OCI-LY1 (cell line): Measurements from ENCODE around the gene EXOSC2.

ENCODE experiments used
- EZH2 ChIP-seq: fragments of 200-600 bp; sonication (generic), shearing (Covaris generic); IDR thresholded peaks from 2 replicates; pipeline ENCODE4 v1.8.0; 2017; ENCODE audit warnings: borderline replicate concordance, mixed run types, mild to moderate bottlenecking, antibody characterized with exemption, low read length, moderate library complexity, mixed read lengths
- TF ChIP-seq, protein P1 (sequence below): fragments of 200-600 bp; sonication (generic), shearing (Covaris generic); IDR thresholded peaks from 2 replicates; pipeline ENCODE4 v1.5.1; 2017; ENCODE audit warnings: mild to moderate bottlenecking, antibody characterized with exemption, low read length, moderate library complexity, mixed read lengths

DNA sequence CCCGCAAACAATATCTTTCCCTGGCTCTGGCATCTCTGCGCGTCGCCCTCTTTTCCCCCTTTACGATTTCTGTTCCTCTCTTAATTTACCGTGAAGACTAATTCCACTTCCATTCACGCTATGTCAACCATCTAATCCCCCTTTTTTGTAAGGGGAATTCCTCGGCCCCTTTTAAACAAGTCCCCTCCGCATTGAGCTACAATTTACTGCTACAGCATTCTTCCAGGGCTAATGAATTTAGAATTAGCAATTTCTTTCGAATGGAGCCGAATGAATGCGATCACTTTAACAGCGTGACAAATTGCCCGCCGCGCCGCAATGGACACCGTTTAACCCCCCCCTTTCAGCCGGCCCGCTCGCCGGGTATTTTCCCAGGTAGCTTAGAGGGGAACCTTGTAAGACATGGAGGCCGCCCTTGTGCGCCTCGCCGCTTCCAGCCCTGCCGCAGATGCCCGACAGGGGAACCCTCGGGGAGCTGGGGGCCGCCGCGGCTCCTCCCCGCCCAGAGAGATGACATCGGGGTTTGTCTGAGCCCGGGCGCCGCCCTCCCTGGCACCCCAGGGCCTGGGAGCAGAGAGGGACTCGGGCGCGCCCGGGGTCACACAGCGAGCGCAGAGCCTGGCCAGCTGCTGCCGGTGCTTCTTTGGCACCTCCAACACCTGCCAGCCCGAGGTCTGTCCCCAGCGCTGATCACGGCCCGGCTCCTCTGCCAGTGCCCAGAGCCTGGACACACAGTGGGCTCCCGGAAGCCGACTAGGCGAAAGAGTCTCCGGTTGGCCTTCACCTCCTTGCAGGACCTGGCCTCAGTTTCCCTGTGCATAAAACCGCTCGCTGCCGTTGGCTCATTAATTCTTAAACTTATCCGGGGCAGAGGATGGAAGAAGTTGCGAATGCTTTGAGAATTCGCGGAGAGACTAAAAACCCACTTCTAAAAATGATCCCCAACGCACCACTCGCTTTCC is 27.9 kb upstream of the EXOSC2 start:
- TF ChIP-seq, protein P1, sequence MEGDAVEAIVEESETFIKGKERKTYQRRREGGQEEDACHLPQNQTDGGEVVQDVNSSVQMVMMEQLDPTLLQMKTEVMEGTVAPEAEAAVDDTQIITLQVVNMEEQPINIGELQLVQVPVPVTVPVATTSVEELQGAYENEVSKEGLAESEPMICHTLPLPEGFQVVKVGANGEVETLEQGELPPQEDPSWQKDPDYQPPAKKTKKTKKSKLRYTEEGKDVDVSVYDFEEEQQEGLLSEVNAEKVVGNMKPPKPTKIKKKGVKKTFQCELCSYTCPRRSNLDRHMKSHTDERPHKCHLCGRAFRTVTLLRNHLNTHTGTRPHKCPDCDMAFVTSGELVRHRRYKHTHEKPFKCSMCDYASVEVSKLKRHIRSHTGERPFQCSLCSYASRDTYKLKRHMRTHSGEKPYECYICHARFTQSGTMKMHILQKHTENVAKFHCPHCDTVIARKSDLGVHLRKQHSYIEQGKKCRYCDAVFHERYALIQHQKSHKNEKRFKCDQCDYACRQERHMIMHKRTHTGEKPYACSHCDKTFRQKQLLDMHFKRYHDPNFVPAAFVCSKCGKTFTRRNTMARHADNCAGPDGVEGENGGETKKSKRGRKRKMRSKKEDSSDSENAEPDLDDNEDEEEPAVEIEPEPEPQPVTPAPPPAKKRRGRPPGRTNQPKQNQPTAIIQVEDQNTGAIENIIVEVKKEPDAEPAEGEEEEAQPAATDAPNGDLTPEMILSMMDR = no peak
- no peak for TF ChIP-seq EZH2
